ENCODE data around the gene PPIL1. TPM values are rescaled to one million over a fixed set of nuclear protein-coding genes. Genes with fewer than 3 reads are reported as not detected.

PPIL1 gene
- total RNA-seq, 2 donors from 2014 or later: 18.7 to 35.9 TPM

DNA sequence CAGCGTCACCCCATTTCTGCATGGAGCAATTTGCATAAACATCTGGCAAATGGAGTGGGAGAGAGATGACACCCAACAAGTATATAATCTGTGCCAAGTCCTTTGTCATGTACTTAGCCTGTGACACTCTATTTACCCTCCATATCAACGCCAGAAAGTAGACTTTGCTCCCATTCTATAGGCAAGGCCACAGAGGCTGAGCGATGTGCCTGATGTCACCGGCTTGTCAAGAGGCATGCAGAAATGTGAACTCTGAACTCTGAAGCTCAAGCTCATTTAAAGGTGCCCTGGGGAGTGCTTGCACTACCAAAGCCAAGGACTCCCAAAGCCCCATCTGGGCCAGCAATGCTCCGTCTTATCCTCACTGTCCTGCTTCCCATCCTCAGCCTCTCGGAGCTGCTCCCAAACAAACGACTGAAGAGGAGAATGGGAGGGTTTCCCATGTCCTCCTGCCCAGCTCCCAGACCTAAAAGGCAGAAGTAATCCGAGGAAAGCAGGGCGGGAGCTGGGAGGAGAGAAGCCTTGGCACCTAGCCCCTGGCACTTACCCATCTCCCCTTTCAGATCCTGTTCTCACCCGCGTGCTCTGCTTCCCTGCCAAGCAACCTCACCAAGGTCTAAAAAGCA lies 44.6 kb downstream of the PPIL1 start:
- Histone ChIP-seq H3K4me1 (replicated peaks) (peaks cover 8% of the 10 kb centered on the region), H3K27me3 (replicated peaks; ENCODE audit: insufficient read depth) (no peaks in the 10 kb centered on the region), H3K9me3 (no peaks in the 10 kb centered on the region), H3K27ac (peak overlapping the region; percentile 19 to 52), H3K4me3 (no peak overlapping the region), H3K36me3 (no peaks in the 10 kb centered on the region)
- TF ChIP-seq, protein P1, sequence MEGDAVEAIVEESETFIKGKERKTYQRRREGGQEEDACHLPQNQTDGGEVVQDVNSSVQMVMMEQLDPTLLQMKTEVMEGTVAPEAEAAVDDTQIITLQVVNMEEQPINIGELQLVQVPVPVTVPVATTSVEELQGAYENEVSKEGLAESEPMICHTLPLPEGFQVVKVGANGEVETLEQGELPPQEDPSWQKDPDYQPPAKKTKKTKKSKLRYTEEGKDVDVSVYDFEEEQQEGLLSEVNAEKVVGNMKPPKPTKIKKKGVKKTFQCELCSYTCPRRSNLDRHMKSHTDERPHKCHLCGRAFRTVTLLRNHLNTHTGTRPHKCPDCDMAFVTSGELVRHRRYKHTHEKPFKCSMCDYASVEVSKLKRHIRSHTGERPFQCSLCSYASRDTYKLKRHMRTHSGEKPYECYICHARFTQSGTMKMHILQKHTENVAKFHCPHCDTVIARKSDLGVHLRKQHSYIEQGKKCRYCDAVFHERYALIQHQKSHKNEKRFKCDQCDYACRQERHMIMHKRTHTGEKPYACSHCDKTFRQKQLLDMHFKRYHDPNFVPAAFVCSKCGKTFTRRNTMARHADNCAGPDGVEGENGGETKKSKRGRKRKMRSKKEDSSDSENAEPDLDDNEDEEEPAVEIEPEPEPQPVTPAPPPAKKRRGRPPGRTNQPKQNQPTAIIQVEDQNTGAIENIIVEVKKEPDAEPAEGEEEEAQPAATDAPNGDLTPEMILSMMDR (IDR thresholded peaks at IDR 0.05): no peak
- TF ChIP-seq POLR2A (IDR thresholded peaks at IDR 0.05): no peak
- peak; percentile 68 for TF ChIP-seq POLR2AphosphoS5 (IDR thresholded peaks at IDR 0.05)
- intact Hi-C loops (cut with DNase I): no loop called here
- WGBS: 19% methylated on average over 11 of the region's 11 CpGs
- peak; percentile 84 for DNase-seq (ENCODE audit: low spot score)

DNA sequence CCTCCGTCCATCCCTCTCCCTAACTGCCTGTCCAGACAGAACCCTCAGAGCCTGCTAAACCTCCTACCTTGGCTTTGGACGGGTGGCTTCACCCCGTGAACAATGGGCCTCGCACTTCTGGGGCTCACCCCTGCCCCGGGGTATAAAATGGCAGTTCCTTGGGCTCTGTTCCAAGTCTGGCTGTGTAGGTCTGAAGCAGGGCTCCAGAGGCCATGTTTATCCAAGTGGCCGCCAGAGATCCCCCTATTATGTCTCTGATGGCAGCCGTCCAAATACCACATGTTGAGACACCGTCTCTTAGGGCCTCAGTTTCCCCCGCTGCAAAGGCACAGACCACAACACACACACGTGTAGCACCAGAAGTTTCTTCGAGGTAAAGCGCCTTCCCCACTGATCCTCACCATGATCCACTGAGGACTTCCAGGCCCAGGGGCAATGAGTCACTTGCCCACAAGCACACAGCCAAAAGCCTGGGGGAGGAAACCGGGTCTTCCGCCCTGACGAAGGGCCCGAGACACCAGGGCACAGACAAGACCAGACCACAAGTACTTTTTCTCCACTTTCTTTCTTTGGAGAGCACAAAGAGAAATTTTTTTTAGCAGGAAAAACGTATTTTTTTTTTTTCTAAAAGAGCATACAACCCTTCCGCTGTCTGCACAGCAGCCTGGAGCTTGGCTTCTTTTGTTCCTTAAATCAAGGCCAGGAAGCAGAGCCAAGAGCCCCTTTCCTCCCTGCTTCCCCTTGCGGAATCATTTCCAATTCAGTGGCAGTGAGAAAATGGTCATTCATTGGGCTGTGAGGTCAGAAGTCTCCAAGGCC lies 47.1 kb downstream of the PPIL1 start:
- peak overlapping the region in 1 of 2 donors; percentile 24 for H3K27ac ChIP-seq
- intact Hi-C loops (cut with DNase I): no loop called here
- H3K4me3 ChIP-seq: no peak overlapping the region
- no peaks in the 10 kb centered on the region for H3K36me3 ChIP-seq
- peaks cover 8% of the 10 kb centered on the region for H3K4me1 ChIP-seq (replicated peaks)
- DNase-seq (ENCODE audit: low spot score): no peak
- no peaks in the 10 kb centered on the region for H3K27me3 ChIP-seq (replicated peaks; ENCODE audit: insufficient read depth)
- TF ChIP-seq POLR2AphosphoS5 (IDR thresholded peaks at IDR 0.05): peak; percentile 5
- no peak for TF ChIP-seq POLR2A (IDR thresholded peaks at IDR 0.05)
- TF ChIP-seq, protein P1 (IDR thresholded peaks at IDR 0.05): no peak
- WGBS: 39% methylated on average over 19 of the region's 19 CpGs
- H3K9me3 ChIP-seq: no peaks in the 10 kb centered on the region

DNA sequence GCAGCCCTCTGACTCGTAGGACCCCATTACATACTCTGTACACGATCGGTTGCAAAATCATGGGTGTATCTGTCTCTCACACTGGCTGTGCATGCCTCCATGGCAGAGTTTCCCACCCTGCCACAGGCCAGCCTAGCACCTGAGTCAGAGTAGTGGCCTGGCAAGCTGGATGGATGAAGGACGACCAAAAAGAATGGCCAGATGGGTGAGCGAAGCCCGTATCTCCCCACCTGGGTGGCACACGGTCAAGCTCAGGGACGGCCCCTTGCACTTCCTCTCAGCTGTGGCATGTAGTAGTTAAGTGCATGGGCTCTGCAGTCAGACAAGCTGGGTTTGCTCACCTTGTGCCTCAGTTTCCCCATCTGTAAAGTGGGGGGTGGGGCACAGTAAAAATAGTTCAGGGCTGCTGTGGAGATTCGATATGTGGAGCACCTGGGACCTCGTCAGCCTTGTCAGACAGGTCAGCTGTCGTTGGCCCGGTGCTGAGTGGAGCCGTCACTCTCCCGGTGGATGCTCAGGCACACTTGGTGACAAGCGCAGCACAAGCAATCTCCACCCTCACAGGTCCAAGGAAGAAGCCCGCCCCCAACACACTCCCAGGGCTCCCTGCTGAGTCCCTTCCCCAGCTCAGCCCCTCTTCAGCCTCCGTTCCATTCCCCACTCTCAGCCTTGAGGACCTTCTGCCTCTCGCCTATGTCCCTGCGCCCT lies 47.9 kb downstream of the PPIL1 start:
- H3K4me1 ChIP-seq (replicated peaks): peaks cover 8% of the 10 kb centered on the region
- H3K36me3 ChIP-seq: no peaks in the 10 kb centered on the region
- 90% methylated on average over 14 of the region's 19 CpGs for WGBS
- DNase-seq (ENCODE audit: low spot score): no peak
- H3K27ac ChIP-seq: peak overlapping the region in 1 of 2 donors; percentile 24
- H3K27me3 ChIP-seq (replicated peaks; ENCODE audit: insufficient read depth): no peaks in the 10 kb centered on the region
- H3K4me3 ChIP-seq: no peak overlapping the region
- intact Hi-C loops (cut with DNase I): no loop called here
- H3K9me3 ChIP-seq: no peaks in the 10 kb centered on the region
- TF ChIP-seq, protein P1 (IDR thresholded peaks at IDR 0.05): no peak
- TF ChIP-seq POLR2AphosphoS5 (IDR thresholded peaks at IDR 0.05) (no peak), POLR2A (IDR thresholded peaks at IDR 0.05) (no peak)

DNA sequence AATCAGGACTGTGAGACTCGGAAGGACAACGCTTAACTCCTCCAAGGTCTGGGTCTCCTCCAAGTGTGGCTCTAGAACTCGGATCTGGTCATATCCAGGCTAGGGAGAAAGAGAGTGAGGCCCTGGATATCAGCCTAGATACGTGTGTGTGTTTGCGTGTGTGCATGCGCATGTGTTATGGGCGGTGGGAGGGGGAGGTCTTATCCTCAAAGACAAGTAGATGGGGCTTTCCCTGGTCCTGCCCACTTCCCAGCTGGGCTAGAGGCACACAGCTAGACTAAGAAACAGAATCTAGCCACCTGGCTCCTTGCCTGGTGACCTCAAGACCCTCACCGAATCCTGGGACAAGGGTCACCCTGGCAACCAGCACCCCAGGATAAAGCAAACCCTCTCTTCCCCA lies 48.6 kb downstream of the PPIL1 start:
- Histone ChIP-seq H3K36me3 (no peaks in the 10 kb centered on the region), H3K27ac (no peak overlapping the region), H3K9me3 (no peaks in the 10 kb centered on the region), H3K27me3 (replicated peaks; ENCODE audit: insufficient read depth) (no peaks in the 10 kb centered on the region), H3K4me1 (replicated peaks) (peaks cover 8% of the 10 kb centered on the region), H3K4me3 (no peak overlapping the region)
- intact Hi-C loops (cut with DNase I): no loop called here
- TF ChIP-seq, protein P1 (IDR thresholded peaks at IDR 0.05): no peak
- TF ChIP-seq POLR2A (IDR thresholded peaks at IDR 0.05) (no peak), POLR2AphosphoS5 (IDR thresholded peaks at IDR 0.05) (no peak)
- DNase-seq (ENCODE audit: low spot score): no peak
- WGBS: 94% methylated on average over 8 of the region's 8 CpGs
